B cell (primary cell): ENCODE measurements around the gene POMGNT1. TPM values are rescaled to one million over a fixed set of nuclear protein-coding genes. Genes with fewer than 3 reads are reported as not detected.
A peak's percentile ranks its signal among the peaks of the same experiment; 100 is the strongest.

Source experiments
- ATAC-seq: fragments of 200-7000 bp; cut with Tn5 transposase; one replicate; pipeline ENCODE4 v1.10.0; 2021; ENCODE audit warnings: low read depth, mild to moderate bottlenecking, moderate number of reproducible peaks, moderate library complexity
- CTCF ChIA-PET: fragments of 350-600 bp; sonication (Branson Sonifier 250); formaldehyde crosslinking; loops from one replicate; lab custom pipeline; 2021; ENCODE audit warnings: antibody characterized with exemption, inconsistent platforms; lab: Charles Lee
- POLR2A ChIA-PET: fragments of 350-600 bp; sonication (Branson Sonifier 250); formaldehyde crosslinking; loops from one replicate; lab custom pipeline; 2021; ENCODE audit warnings: antibody characterized with exemption; lab: Charles Lee
- DNase-seq: peaks from one replicate; pipeline ENCODE4 v3.0.0; 2013
- H2AFZ ChIP-seq: 2 replicates; pipeline ENCODE4 v1.6.1; 2012; ENCODE audit warnings: mild to moderate bottlenecking, low read depth, low read length; ENCODE audit not compliant: insufficient read depth, poor library complexity, severe bottlenecking
- H3K27ac ChIP-seq, 2 donors: 1 replicate in 1 of 2; 2 replicates in 1 of 2; pipeline ENCODE4 v1.5.1; 2012 to 2013; ENCODE audit warnings: low read length in 2 of 2, mild to moderate bottlenecking in 2 of 2, moderate library complexity in 1 of 2
- H3K27me3 ChIP-seq, 4 experiments: fragments of 200-600 bp in 1 of 4; sonication (generic) in 1 of 4; replicated peaks in 1 of 4; 1 replicate in 2 of 4; 2 replicates in 2 of 4; pipeline versions ENCODE4 v1.6.1 to v1.7.0; 2013 to 2016; ENCODE audit warnings: low read length in 3 of 4, mild to moderate bottlenecking in 2 of 4, mixed read lengths in 1 of 4, moderate library complexity in 1 of 4; ENCODE audit not compliant: insufficient read depth in 4 of 4, control insufficient read depth in 3 of 4; ENCODE audit errors: control extremely low read depth in 1 of 4
- H3K36me3 ChIP-seq, 2 experiments: replicated peaks in 1 of 2; 1 replicate in 1 of 2; 2 replicates in 1 of 2; pipeline versions ENCODE4 v1.6.1 to v1.7.1; 2013; ENCODE audit warnings: low read length in 1 of 2; ENCODE audit not compliant: insufficient read depth in 2 of 2, control insufficient read depth in 1 of 2; ENCODE audit errors: control extremely low read depth in 1 of 2, extremely low read depth in 1 of 2
- H3K4me1 ChIP-seq, 2 donors: fragments of 200-600 bp in 1 of 2; sonication (generic) in 1 of 2; 1 replicate in 1 of 2; 2 replicates in 1 of 2; pipeline versions ENCODE4 v1.5.1 to v1.6.1; 2013 to 2017; ENCODE audit warnings: low read length in 2 of 2; ENCODE audit not compliant: control insufficient read depth in 2 of 2, insufficient read depth in 2 of 2
- H3K4me2 ChIP-seq: replicated peaks from 2 replicates; pipeline ENCODE3; 2012; ENCODE audit warnings: mild to moderate bottlenecking, low read depth, low read length; ENCODE audit not compliant: poor library complexity, severe bottlenecking
- H3K4me3 ChIP-seq, 5 experiments: fragments of 200-600 bp in 1 of 5; sonication (generic) in 1 of 5; 1 replicate in 3 of 5; 2 replicates in 2 of 5; pipeline versions ENCODE4 v1.5.1 to v1.7.0; 2011 to 2016; ENCODE audit warnings: low read length in 4 of 5, mild to moderate bottlenecking in 4 of 5, low read depth in 2 of 5, control low read depth in 1 of 5, moderate library complexity in 1 of 5; ENCODE audit not compliant: insufficient read depth in 1 of 5; ENCODE audit errors: control extremely low read depth in 1 of 5, extremely low read depth in 1 of 5
- H3K79me2 ChIP-seq: fragments of 200-600 bp; sonication (generic); one replicate; pipeline ENCODE4 v1.6.0; 2016; ENCODE audit warnings: low read length; ENCODE audit not compliant: control insufficient read depth, insufficient read depth
- H3K9ac ChIP-seq: fragments of 200-600 bp; sonication (generic); 2 replicates; pipeline ENCODE4 v1.6.1; 2017; ENCODE audit warnings: mild to moderate bottlenecking, low read length, moderate library complexity
- H3K9me3 ChIP-seq, 3 donors: one replicate each; pipeline versions ENCODE4 v1.6.1 to v1.7.1; 2013; ENCODE audit warnings: low read length in 2 of 3; ENCODE audit not compliant: control insufficient read depth in 2 of 3, insufficient read depth in 1 of 3; ENCODE audit errors: control extremely low read depth in 1 of 3
- H4K20me1 ChIP-seq: 2 replicates; pipeline ENCODE4 v1.6.0; 2012; ENCODE audit warnings: mild to moderate bottlenecking, low read length; ENCODE audit not compliant: insufficient read depth, control insufficient read depth, poor library complexity, severe bottlenecking
- H3K27ac Mint-ChIP-seq: one replicate; pipeline ENCODE4 v1.8.0; 2021; ENCODE audit warnings: mixed read lengths
- H3K27me3 Mint-ChIP-seq: one replicate; pipeline ENCODE4 v1.8.0; 2021; ENCODE audit warnings: mixed read lengths
- H3K4me1 Mint-ChIP-seq: one replicate; pipeline ENCODE4 v1.8.0; 2021; ENCODE audit warnings: mixed read lengths
- H3K4me3 Mint-ChIP-seq: one replicate; pipeline ENCODE4 v1.8.0; 2021; ENCODE audit warnings: mixed read lengths
- H3K9me3 Mint-ChIP-seq: one replicate; pipeline ENCODE4 v1.8.0; 2022; ENCODE audit warnings: mixed read lengths; ENCODE audit not compliant: insufficient read depth
- CTCF ChIP-seq: fragments of 200-600 bp; IDR thresholded peaks from one replicate; pipeline ENCODE4 v1.8.0; 2022; ENCODE audit warnings: antibody characterized with exemption, mild to moderate bottlenecking
- EZH2 ChIP-seq: IDR thresholded peaks from 2 replicates; pipeline ENCODE4 v1.6.1; 2012; ENCODE audit warnings: borderline replicate concordance, low read depth, mild to moderate bottlenecking, moderate library complexity, low read length; ENCODE audit not compliant: insufficient read depth, poor library complexity, severe bottlenecking
- WGBS: methylation state at CpG from one replicate; pipeline ENCODE4 v1.1.5; 2013; ENCODE audit warnings: missing lambda C conversion rate; ENCODE audit not compliant: insufficient coverage; 5-methylcytosine and 5-hydroxymethylcytosine counted together
- intact Hi-C: fragments of 100-400 bp; cut with micrococcal nuclease; formaldehyde crosslinking; loops from one replicate; pipeline ENCODE4 v1.10.0; 2022
- polyA minus RNA-seq: library from RNA; depleted of rRNA, polyadenylated mRNA; stranded (reverse); fragments of >200 nt; gene quantifications from 2 replicates; pipeline ENCODE4 v1.2.3, GENCODE V29; 2012
- polyA plus RNA-seq: library from polyadenylated mRNA; depleted of rRNA; stranded (reverse); fragments of >200 nt; gene quantifications from 2 replicates; pipeline ENCODE4 v1.2.3, GENCODE V29; 2012
- total RNA-seq, 2 donors: library from RNA; stranded (reverse); fragments of 120-200 nt in 1 of 2; gene quantifications; 1 replicate in 1 of 2; 2 replicates in 1 of 2; pipeline versions ENCODE4 v1.2.3 to v1.2.4, GENCODE V29; 2013 to 2022

POMGNT1 gene
- total RNA-seq, result 50.8 and 51.0 TPM in 2 replicates
- total RNA-seq (2013), result 37.2 TPM
- 31.0 and 32.6 TPM in 2 replicates for polyA plus RNA-seq
- 21.8 and 29.4 TPM in 2 replicates for polyA minus RNA-seq

- Histone ChIP-seq H4K20me1 (no peaks in the 10 kb centered on the region), H2AFZ (peak within 1 kb of the TSS; percentile 97), H3K4me1 (peaks cover 19 to 28% of the 10 kb centered on the region in 2 donors), H3K36me3 (peaks cover 0 to 22% of the 10 kb centered on the region in 2 experiments), H3K4me2 (peak within 1 kb of the TSS; percentile 84), H3K9ac (peak within 1 kb of the TSS; percentile 79), H3K27ac (peak within 1 kb of the TSS; percentile 34 to 66), H3K79me2 (peaks cover 9% of the 10 kb centered on the region), H3K4me3 (peak within 1 kb of the TSS; percentile 74 to 80 (median 77)), H3K27me3 (peaks cover 0 to 9% (median 4%) of the 10 kb centered on the region in 4 experiments), H3K9me3 (no peaks in the 10 kb centered on the region)
- peak within 1 kb of the TSS; percentile 70 for H3K27ac Mint-ChIP-seq
- under 1% methylated on average over 67 of the region's 67 CpGs for WGBS
- H3K4me1 Mint-ChIP-seq, result peaks cover 26% of the 10 kb centered on the region
- TF ChIP-seq EZH2 (no peak), CTCF (no peak)
- ChIA-PET CTCF (interaction anchor here (0.6 to 0.7 kb wide), 2 partner anchors 25 to 166 kb away, joined by 3 to 4 read pairs; no protein-coding TSS in a partner anchor), POLR2A (no interaction called here)
- DNase-seq, result peak; percentile 81
- intact Hi-C loops, result loop anchor here (1.0 to 5.0 kb wide), 4 partner anchors 49 to 511 kb away; partner anchors contain the start of genes GPBP1L1, LRRC41, RAD54L and TMEM69
- H3K27me3 Mint-ChIP-seq, result peaks cover 6% of the 10 kb centered on the region
- no peaks in the 10 kb centered on the region for H3K9me3 Mint-ChIP-seq
- ATAC-seq, result peak; percentile 98
- peak within 1 kb of the TSS; percentile 88 for H3K4me3 Mint-ChIP-seq
Measured at GRCh38 chr1:46197964-46198811, at the start of gene POMGNT1. POMGNT1 (minus strand) TSS chr1:46198434; CDS start chr1:46197821, 613 bp downstream.
